GM18861 (cell line): ENCODE results near the gene SPRR1A.
"Not testable (repeated sequence)": the region's sequence is repeated elsewhere in the genome, so short reads cannot be mapped to it uniquely, and the experiment has no call there.

Source experiments
- ATAC-seq: cut with Tn5 transposase; IDR thresholded peaks from one replicate; pipeline ENCODE4 v1.9.1; 2021; ENCODE audit not compliant: unreplicated experiment

SPRR1A gene

DNA sequence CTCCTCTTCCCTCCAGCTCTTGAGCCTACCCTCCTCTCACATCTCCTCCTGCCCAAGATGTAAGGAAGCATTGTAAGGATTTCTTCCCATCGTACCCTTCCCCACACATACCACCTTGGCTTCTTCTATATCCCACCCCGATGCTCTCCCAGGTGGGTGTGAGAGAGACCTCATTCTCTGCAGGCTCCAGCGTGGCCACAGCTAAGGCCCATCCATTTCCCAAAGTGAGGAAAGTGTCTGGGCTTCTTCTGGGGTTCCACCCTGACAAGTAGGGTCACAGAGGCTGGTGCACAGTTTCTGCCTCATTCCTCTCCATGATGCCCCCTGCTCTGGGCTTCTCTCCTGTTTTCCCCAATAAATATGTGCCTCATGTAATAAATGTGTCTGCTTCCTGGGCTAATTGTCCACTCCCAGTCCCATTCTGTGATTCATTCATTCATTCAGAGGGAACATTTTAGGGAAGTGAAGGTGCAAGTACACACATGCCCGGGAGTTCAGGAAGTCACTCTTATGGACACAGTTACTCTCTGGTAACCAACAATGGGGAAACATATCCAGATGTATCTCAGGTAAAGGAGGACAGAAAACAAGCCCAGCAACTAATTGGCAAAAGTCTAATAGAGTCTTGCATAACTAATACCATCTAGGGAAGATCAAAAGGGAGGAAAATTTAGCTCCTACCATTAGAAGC is 11.5 kb upstream of the SPRR1A start:
- no peak for ATAC-seq

DNA sequence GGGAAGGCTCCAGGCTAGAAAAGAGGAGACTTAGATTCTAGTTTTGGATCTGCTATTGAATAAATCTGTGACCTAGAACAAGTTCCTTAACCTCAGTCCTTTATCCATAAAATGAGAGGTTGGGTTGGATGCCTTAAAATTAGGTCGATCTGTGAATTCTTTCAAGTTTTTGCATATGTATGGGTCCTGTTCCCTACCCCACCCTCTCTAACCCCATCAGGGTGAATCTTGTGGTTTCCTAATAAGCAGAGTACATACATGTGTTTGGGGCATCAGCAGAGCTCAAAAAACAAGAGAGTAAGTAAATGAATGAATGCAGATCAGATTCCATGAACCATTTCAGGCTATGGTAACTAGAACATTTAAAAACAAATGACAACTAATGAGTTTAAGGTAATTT is 7.2 kb upstream of the SPRR1A start:
- no peak for ATAC-seq

DNA sequence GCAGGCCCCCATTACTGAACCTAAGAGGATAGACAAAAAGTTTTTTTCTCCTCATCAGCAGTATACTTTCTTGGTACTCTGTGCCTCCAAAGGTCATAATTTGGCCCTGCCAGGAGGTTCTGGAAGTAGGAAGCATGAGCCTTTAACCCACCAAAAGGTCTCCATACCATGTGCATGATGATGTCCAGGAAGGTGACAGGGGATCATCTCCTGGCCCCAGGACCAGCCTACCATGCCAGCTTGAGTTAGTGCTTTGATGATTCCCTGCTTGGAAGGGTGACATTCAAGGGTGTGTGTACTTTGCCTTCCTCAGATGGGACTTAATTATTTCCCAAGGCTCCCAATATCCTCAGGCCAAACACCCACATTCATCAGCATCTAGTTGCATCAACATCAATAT is 6.3 kb upstream of the SPRR1A start:
- no peak for ATAC-seq

DNA sequence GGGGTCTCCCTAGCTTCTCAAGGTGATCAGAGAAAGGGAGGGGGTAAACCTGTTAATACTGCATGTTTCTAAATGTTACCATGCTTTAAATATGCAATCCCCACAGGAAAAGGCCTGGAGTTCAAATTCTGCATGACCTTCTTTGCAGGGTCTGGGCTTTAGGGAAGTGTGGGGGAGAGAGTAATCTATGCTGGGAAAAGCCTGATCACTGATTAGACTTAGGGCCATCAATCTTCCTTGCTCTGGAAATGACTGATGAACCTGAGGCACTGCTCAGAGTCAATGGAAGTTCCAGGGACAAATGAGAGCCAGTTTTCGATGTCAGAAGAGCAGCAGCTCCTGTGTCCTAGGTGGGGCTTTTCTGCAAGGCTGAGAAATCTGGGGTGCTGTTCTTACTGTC is 3.2 kb upstream of the SPRR1A start:
- no peak for ATAC-seq

DNA sequence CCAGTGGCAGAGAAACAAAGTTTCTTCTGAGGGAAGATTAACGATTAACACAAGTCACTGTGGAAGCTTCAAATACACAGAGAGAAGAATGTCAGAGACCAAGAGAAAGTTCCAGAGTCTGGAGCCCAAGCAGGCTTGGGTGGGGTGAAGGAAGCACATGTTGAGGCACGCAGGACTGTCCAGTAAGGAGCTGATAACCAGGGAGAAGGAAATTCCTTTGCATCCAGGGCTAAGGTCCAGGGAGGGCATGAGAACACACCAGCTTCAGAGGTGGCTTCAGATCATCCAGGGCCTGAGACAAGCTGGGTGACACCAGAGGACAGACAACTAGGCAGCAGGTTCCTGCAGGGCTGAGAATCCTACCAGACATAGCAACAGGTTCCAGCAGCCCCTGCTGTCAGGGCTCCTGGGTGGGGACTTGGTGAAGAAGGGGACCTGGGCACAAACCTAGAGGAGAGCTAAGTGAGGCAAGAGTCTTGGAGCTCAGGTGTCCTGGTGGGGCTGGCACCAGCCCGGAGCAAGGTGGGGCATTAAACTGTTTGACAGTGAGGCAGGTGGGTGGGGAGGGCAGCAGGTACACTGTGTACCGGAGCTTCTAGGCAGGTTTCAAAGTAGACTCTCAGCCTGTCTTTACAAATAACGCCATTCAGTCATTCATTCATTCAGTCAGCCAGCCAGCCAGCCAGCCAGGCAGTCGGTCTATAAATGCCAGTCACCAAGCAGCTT is 2.6 kb upstream of the SPRR1A start:
- ATAC-seq = no peak

DNA sequence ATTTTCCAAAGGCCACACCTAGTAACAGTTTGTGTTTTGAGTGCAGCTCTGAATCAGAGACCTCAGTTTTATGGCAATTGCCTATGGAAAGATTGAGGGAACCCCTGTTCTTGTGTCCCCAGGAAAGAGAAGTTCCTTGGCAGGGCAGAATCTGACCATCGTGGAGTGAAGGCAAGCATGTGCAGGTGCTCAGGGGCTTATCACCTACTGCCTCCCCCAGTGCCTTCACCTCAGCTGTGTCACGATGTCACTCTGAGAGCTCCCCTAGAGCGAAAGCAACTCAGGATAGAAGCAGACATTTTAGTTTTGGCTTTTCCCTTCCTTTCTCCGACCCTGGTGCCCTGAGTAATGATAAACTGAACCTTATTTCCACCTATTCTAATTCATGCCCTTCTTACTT is 1.8 kb upstream of the SPRR1A start:
- no peak for ATAC-seq

DNA sequence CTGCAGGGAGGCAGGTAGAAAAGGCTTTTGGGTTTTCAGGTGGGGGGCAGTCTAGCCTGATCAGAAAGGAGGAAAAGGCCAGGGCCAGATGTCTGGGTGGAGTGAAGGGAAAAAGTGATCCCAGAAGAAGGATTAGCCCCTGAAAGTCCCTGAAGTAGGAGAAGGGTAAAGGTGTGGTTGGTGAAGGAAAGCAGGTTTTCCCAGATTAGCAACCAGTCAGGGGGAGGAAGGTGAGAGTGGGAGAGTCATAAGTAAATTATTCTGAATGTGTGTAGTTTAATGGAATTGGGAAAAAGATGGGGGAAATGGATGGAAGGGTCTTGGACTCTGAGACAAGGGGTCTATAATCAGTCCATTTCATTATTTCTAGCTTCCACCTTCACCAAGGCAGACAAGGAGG is 647 bp upstream of the SPRR1A start:
- no peak for ATAC-seq

DNA sequence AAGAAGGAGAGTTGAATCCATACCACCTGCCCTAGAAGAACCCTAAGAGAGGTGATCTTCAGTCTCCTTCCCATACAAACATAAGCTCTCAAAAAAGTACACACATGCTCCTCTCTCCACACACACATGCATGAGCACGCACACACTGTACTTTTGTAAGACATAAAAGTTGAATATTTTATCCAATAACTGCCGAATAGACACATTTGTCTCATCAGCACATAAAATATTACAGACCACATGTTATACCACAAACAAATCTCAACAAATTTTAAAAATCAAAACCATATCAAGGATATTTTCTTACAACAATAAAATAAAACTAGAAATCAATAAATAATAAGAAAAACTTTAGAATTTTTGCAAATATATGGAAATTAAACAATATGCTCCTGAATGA is 2.7 kb downstream of the SPRR1A start:
- no peak for ATAC-seq

DNA sequence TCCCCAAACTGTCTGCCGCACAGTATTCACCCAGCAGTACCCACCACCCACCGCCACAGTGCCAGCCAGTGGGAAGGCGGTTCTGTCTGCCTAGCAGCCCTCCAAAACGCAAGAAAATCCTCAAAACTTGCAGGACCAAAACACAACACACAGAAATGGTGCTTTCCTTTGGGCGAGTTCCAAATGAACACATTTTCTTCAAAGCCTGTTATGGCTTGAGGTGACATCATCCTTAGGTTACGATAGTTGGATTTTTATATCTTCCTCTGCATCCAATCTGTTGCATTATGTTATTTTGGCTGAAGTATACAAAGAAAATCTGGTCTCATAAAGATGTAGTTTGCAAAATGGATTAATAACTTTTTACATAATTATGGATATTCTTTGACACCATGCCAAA is 9.3 kb downstream of the SPRR1A start:
- no peak for ATAC-seq

DNA sequence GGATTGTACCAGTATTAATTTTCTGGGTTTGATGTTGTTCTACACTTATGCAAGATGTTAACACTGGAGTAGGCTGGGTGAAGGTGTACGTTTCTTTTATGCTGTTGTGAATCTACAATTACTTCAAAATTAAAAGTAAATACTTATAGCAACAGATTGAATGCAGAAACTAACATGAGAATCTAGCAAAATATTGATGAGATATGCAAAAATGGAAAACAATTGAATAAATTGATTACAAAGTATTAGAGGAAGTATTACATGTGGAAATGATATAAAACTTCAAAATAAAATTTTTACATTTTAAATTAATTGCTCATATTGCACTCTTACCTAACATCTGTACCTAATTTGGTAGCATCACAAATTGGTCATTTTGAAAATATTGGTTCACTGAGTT is 12.0 kb downstream of the SPRR1A start:
- ATAC-seq = no peak

DNA sequence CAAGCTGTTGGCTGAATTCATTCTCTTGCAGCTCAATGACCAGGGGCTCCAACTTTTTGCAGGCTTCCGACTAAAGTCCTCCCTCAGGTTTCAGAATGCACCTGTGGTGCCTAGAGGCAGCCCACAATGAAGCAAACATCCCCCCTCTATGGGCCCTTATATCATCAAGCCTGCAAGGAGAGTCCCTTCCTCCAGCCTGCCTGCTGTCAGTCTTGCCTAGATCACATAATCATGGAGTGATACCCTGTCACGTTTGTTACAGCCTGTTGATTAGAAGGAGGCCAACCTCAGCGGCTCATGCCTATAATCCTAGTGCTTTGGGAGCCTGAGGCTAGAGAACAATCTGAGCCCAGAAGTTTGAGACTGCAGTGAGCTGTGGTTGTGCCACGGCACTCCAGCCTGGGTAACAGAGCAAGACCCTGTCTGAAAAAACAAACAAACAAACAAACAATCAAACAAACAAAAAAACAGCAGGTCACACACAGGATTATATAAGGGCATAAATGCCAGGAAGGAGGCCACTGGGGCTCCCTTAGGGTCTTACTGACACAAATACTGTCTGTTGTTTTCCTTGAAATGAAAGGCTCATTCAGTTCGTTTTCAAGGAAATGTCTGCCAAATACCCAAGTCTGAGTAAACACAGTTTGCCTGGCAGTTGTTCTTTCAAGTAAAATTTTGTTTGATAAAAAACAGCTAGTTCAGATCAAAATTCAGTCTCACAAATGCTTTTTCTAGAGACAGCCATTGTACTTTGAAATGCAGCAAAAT is 12.9 kb downstream of the SPRR1A start:
- ATAC-seq = no peak

DNA sequence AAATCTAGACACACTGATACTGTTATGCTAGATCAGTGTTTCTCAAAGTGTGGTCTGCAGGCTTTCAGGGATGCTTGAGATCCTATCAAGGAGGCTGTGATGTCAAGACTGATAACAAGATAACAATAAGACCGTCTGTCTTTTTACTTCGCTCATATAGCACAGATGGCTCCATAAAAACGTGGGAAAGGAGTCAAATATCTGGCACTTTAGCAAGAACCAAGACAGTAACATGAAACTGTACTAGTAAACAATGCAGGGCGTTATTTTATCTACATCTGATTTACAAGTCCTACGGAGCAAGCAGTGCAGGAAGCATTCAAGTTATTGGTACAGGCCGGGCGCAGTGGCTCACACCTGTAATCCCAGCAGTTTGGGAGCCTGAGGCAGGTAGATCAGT is 14.0 kb downstream of the SPRR1A start:
- no peak for ATAC-seq

DNA sequence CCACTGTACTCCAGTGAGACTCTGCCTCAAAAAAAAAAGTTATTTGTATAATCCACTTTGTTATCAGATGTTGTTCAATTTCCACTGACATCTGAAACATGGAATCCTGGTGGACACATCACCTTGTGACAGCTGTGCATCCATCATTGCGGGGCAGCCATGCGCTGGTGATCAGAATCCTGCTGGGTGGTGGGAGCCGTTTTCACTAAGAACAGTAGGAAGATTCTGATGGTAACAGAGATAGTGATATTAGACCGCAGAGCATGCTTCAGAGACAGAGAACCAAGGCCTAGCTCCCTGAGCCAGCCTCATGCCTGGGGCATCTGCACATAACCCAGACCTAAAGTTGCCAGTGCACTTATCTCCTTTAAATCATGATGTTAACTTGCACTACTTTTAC is 14.6 kb downstream of the SPRR1A start:
- no peak for ATAC-seq

DNA sequence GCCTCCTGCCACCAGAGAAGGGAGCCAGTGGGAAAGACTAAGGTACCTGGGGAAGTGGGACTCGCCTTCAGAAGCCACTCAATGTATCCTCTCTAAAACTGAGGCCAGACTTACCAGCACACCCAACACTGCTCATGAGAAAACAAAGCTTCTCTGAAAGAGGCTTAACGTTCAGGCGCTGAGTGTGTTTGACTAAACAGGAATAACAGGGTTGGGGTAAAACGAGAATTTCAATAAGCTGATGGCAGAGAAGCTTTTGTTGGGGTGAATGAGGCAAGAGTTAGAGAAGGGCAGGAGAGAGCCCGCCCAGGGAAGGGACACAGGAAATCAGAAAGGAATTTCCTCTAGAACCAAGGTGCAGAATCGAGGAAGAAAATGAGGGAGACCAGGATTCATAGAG is 15.9 kb downstream of the SPRR1A start:
- ATAC-seq = no peak

DNA sequence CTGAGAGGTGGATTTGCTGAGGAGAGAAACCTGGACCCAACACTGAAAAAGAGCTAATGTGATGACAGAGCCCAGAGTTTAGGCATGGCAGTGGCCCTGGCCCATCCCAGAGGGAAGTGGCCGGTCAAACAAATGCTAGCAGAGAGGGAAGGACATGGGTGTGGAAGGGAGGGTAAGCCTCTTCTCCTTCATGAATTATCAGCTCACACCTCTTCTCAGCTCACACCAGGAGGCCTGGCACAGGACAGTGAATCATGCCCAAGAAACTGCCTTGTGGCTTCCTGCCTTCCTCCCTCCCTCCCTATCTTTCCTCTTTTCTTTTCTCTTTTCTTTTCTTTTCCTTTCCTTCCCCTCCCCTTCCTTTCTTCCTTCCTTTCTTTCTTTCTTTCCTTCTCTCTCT is 16.4 kb downstream of the SPRR1A start:
- no peak for ATAC-seq

DNA sequence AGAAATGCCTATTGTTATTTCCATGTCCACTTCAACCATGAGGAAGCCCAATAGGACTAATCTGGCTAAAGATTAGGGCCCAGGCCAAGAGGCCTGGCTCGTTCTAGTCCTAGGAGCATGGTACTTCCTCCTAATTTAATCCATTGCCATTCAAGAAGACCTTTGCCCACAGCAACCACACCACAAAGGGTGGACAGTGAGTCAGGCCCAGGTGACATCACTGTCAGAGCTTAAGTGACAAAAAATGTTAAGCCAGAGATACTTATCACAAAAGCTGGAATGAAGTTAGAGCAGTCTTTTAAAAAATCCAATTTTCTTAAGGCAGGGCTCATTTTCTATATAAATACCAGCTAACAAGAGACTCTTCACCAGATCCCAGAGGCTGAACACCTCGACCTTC is 17.5 kb downstream of the SPRR1A start, which contains the start of gene SPRR3:
TSS of gene SPRR3 (plus strand) at position 368 of the 400 bp plus-strand sequence. CDS start 1,272 bp downstream, outside the sequence.
- no peak for ATAC-seq

DNA sequence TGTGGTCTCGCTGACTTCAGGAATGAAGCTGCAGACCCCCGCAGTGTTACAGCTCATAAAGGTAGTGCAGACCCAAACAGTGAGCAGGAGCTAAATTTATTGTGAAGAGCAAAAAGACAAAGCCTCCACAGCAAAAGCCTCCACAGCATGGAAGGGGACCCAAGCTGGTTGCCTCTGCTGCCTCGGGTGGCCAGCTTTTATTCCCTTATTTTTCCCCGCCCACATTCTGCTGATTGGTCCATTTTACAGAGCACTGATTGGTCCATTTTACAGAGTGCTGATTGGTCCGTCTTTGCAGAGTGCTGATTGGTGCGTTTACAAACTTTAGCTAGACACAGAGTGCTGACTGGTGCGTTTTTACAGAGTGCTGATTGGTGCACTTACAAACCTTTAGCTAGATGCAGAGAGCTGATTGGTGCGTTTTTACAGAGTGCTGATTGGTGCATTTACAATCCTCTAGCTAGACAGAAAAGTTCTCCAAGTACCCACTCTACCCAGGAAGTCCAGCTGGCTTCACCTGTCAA is 27.4 kb downstream of the SPRR1A start:
- not testable (repeated sequence) for ATAC-seq

DNA sequence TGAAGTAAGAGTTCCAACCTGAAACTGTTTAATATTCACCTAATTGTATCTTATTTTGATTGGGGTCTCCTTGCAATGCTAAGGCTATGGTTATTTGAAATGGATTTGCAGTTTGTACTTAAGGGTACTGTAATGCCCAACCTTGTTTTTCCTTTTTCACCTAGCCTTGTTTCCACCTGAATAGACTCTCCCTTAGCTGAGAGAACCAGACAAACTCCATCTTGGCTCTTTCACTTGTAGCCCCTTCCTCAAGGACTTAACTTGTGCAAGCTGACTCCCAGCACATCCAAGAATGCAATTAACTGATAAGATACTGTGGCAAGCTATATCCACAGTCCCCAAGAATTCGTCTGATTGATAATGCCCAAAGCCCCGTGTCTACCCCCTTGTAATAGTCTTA is 37.9 kb downstream of the SPRR1A start:
- ATAC-seq = not testable (repeated sequence)

DNA sequence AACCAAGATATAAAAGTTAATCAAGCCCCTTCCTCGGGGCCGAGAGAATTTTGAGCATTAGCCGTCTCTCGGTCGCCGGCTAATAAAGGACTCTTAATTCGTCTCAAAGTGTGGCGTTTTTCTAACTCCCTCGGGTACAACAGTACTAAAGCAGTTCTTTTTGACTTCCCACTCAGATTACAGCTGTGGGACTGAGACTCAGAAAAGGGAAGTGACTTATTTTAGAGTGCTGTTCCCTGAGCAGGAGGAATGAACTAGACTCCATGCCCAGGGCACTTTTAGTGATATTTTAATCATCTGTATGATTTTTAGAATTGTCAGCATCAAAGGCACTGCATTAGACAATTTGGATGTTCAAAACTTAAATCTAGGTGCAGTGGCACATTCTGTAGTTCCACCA is 38.5 kb downstream of the SPRR1A start:
- ATAC-seq = not testable (repeated sequence)

DNA sequence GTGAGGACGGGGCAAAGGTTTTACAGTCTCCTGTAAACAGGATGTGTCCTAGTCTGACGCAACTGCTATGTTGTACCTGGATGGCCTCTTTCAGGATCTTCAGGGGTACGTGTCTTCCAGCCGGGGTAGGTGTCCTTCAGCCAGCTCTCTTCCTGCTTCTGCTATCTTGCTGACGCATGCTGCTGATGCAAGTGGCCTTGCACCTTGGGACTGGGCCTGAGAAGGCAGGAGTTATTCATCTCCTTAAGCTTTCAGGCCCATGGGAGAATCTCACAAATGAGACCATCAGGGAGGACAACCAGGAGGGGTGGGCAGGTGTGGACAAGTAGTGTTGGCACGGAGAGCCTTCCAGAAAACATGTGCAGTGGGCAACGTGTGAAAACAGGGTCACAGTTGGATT is 39.2 kb downstream of the SPRR1A start:
- ATAC-seq = no peak

DNA sequence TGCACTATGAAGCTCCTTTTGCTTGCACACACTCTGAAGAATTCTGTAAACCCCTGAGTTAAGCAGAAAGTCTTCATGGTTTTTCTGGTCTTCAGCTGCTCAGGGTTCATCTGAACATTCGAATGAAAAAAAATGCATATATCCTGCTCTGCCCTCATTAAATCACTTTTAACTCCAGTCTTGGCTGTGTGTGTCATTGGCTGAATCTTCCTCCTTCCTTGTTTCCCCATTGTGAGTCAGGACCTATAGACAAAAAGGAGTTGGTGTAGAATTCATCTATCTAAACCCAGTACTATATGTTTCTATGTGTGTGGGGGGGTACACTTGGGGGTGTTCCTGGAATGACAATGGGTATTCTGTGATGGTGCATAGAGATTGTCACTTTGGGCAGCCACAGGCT is 40.5 kb downstream of the SPRR1A start:
- ATAC-seq = no peak

DNA sequence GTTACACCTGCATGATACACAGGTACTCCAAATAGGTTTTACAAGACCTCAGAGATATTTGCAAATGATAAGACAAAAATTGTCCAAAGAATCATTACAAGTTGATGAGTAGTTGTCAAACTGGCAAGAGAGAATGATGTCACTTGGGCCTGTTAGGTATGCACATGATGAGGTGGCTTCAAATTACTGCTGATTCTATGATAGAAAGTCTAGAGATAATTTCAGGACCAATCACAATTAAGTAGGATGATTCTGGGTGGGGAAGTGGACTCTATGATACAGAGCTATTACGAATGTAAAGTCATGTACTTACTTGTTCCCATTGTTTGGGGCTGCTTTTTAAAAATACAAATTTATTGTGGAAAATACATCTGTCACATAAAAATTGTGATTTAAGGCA is 41.9 kb downstream of the SPRR1A start:
- no peak for ATAC-seq
